Large intestine (tissue), 3 donors: ENCODE data around the gene TTR. TPM values are rescaled to one million over a fixed set of nuclear protein-coding genes. Genes with fewer than 3 reads are reported as not detected.

Source experiments
- DNase-seq, 2 donors: peaks; one replicate each; pipeline versions ENCODE4 v3.0.0 to v3.0.0-alpha.2; 2013
- H3K27ac ChIP-seq: one replicate; pipeline ENCODE4 v1.5.1; 2013; ENCODE audit warnings: low read length
- H3K27me3 ChIP-seq: 2 replicates; pipeline ENCODE4 v1.6.1; 2013; ENCODE audit warnings: low read length; ENCODE audit not compliant: control insufficient read depth, insufficient read depth
- H3K36me3 ChIP-seq: 2 replicates; pipeline ENCODE4 v1.6.1; 2013; ENCODE audit warnings: low read length; ENCODE audit not compliant: control insufficient read depth, insufficient read depth
- H3K4me1 ChIP-seq: one replicate; pipeline ENCODE4 v1.6.1; 2013; ENCODE audit warnings: low read length; ENCODE audit not compliant: control insufficient read depth, insufficient read depth
- H3K4me3 ChIP-seq: one replicate; pipeline ENCODE4 v1.5.1; 2013; ENCODE audit warnings: low read length
- H3K9me3 ChIP-seq: one replicate; pipeline ENCODE4 v1.6.1; 2013; ENCODE audit warnings: mild to moderate bottlenecking, low read depth, low read length, moderate library complexity; ENCODE audit not compliant: control insufficient read depth
- WGBS: methylation state at CpG from one replicate; pipeline ENCODE4 v1.1.5; 2013; ENCODE audit warnings: low lambda C conversion rate; ENCODE audit not compliant: insufficient coverage; 5-methylcytosine and 5-hydroxymethylcytosine counted together
- polyA plus RNA-seq: library from polyadenylated mRNA; unstranded; fragments of 120-200 nt; gene quantifications from one replicate; pipeline ENCODE4 v1.2.1, GENCODE V29; 2013

Gene TTR
- polyA plus RNA-seq, 1 donor, result 761 TPM

- 100% methylated on average over 2 of the region's 4 CpGs for WGBS
These were observed 38.9 kb downstream of the TTR start for GRCh38 chr18:31630549-31630948.

GRCh38 chr18:31631526-31631925 lies 39.8 kb downstream of the TTR start:
- no peak overlapping the region for H3K27ac ChIP-seq
- WGBS, result 100% methylated on average over 1 of the region's 1 CpG
- DNase-seq, result no peak
- H3K4me3 ChIP-seq, result no peak overlapping the region
- H3K4me1 ChIP-seq, result no peaks in the 10 kb centered on the region
- peaks cover 4% of the 10 kb centered on the region for H3K36me3 ChIP-seq
- no peaks in the 10 kb centered on the region for H3K27me3 ChIP-seq
- H3K9me3 ChIP-seq, result no peaks in the 10 kb centered on the region

More at GRCh38 chr18:31630549-31630948, 38.9 kb downstream of the TTR start:
- Histone ChIP-seq H3K4me3 (no peak overlapping the region), H3K27me3 (no peaks in the 10 kb centered on the region), H3K9me3 (no peaks in the 10 kb centered on the region), H3K36me3 (peaks cover 4% of the 10 kb centered on the region), H3K27ac (no peak overlapping the region), H3K4me1 (no peaks in the 10 kb centered on the region)
- DNase-seq, result no peak

GRCh38 chr18:31632356-31632755 lies 40.7 kb downstream of the TTR start:
- Histone ChIP-seq H3K36me3 (peaks cover 4% of the 10 kb centered on the region), H3K4me1 (no peaks in the 10 kb centered on the region), H3K27me3 (no peaks in the 10 kb centered on the region), H3K9me3 (no peaks in the 10 kb centered on the region), H3K27ac (no peak overlapping the region), H3K4me3 (no peak overlapping the region)
- DNase-seq, result no peak
- 71% methylated on average over 1 of the region's 1 CpG for WGBS

GRCh38 chr18:31633392-31634330 lies 42.0 kb downstream of the TTR start:
- Histone ChIP-seq H3K4me1 (no peaks in the 10 kb centered on the region), H3K27ac (no peak overlapping the region), H3K36me3 (peaks cover 4% of the 10 kb centered on the region), H3K27me3 (no peaks in the 10 kb centered on the region), H3K9me3 (no peaks in the 10 kb centered on the region), H3K4me3 (no peak overlapping the region)
- WGBS, result no CpG with 5 or more reads among the region's 10 CpGs
- no peak for DNase-seq

GRCh38 chr18:31634331-31634713 lies 42.6 kb downstream of the TTR start:
- H3K9me3 ChIP-seq, result no peaks in the 10 kb centered on the region
- H3K4me3 ChIP-seq, result no peak overlapping the region
- H3K27ac ChIP-seq, result no peak overlapping the region
- H3K27me3 ChIP-seq, result no peaks in the 10 kb centered on the region
- DNase-seq, result no peak
- H3K36me3 ChIP-seq, result peaks cover 4% of the 10 kb centered on the region
- no peaks in the 10 kb centered on the region for H3K4me1 ChIP-seq
- no CpG with 5 or more reads among the region's 3 CpGs for WGBS

GRCh38 chr18:31636387-31636786 lies 44.7 kb downstream of the TTR start:
- no peaks in the 10 kb centered on the region for H3K9me3 ChIP-seq
- no peaks in the 10 kb centered on the region for H3K4me1 ChIP-seq
- no peak overlapping the region for H3K27ac ChIP-seq
- no peak for DNase-seq
- no peaks in the 10 kb centered on the region for H3K27me3 ChIP-seq
- H3K4me3 ChIP-seq, result no peak overlapping the region
- H3K36me3 ChIP-seq, result no peaks in the 10 kb centered on the region

GRCh38 chr18:31637445-31637844 lies 45.8 kb downstream of the TTR start:
- Histone ChIP-seq H3K27ac (no peak overlapping the region), H3K27me3 (no peaks in the 10 kb centered on the region), H3K9me3 (no peaks in the 10 kb centered on the region), H3K36me3 (no peaks in the 10 kb centered on the region), H3K4me1 (no peaks in the 10 kb centered on the region), H3K4me3 (no peak overlapping the region)
- DNase-seq, result no peak
- 100% methylated on average over 1 of the region's 3 CpGs for WGBS

- DNase-seq, result no peak
- H3K27ac ChIP-seq, result no peak overlapping the region
- no peaks in the 10 kb centered on the region for H3K27me3 ChIP-seq
- no peaks in the 10 kb centered on the region for H3K36me3 ChIP-seq
- H3K9me3 ChIP-seq, result no peaks in the 10 kb centered on the region
- peaks cover 16% of the 10 kb centered on the region for H3K4me1 ChIP-seq
- WGBS, result no CpG with 5 or more reads among the region's 4 CpGs
- no peak overlapping the region for H3K4me3 ChIP-seq
These were observed 51.3 kb downstream of the TTR start for GRCh38 chr18:31643003-31643402.

- no peak for DNase-seq
- peaks cover 31% of the 10 kb centered on the region for H3K4me1 ChIP-seq
- 100% methylated on average over 2 of the region's 4 CpGs for WGBS
- no peaks in the 10 kb centered on the region for H3K9me3 ChIP-seq
- H3K27ac ChIP-seq, result no peak overlapping the region
- H3K27me3 ChIP-seq, result no peaks in the 10 kb centered on the region
- no peaks in the 10 kb centered on the region for H3K36me3 ChIP-seq
- H3K4me3 ChIP-seq, result no peak overlapping the region
These were observed 53.7 kb downstream of the TTR start for GRCh38 chr18:31645411-31645810.

- Histone ChIP-seq H3K4me1 (peaks cover 31% of the 10 kb centered on the region), H3K4me3 (no peak overlapping the region), H3K36me3 (no peaks in the 10 kb centered on the region), H3K27me3 (no peaks in the 10 kb centered on the region), H3K27ac (peak overlapping the region; percentile 39), H3K9me3 (no peaks in the 10 kb centered on the region)
- no peak for DNase-seq
- 82% methylated on average over 3 of the region's 7 CpGs for WGBS
These were observed 54.9 kb downstream of the TTR start for GRCh38 chr18:31646332-31647126.
